Lung (tissue), 12 donors: ENCODE data around the gene PCSK5. TPM values are rescaled to one million over a fixed set of nuclear protein-coding genes. Genes with fewer than 3 reads are reported as not detected.

Experiments
- ATAC-seq: fragments of 200-7000 bp; cut with Tn5 transposase; one replicate; pipeline ENCODE4 v1.9.1; 2020; ENCODE audit warnings: moderate number of reproducible peaks; ENCODE audit not compliant: insufficient read depth, low FRiP score
- DNase-seq, 3 donors: peaks; one replicate each; pipeline ENCODE4 v3.0.0-alpha.2; 2013 to 2017
- H3K27ac ChIP-seq, 2 donors: one replicate each; pipeline ENCODE4 v1.5.1; 2013; ENCODE audit warnings: mild to moderate bottlenecking in 2 of 2, moderate library complexity in 2 of 2, control low read depth in 1 of 2, inconsistent platforms in 1 of 2, low read depth in 1 of 2, low read length in 1 of 2
- H3K27me3 ChIP-seq, 3 donors: one replicate each; pipeline ENCODE4 v1.5.1; 2013; ENCODE audit warnings: low read length in 2 of 3; ENCODE audit not compliant: control insufficient read depth in 3 of 3, insufficient read depth in 3 of 3
- H3K36me3 ChIP-seq, 4 donors: one replicate each; pipeline ENCODE4 v1.5.1; 2013; ENCODE audit warnings: low read length in 4 of 4, mild to moderate bottlenecking in 1 of 4, moderate library complexity in 1 of 4; ENCODE audit not compliant: control insufficient read depth in 4 of 4, insufficient read depth in 4 of 4
- H3K4me1 ChIP-seq, 5 donors: one replicate each; pipeline ENCODE4 v1.5.1; 2013; ENCODE audit warnings: low read length in 5 of 5, mild to moderate bottlenecking in 2 of 5, moderate library complexity in 1 of 5; ENCODE audit not compliant: control insufficient read depth in 5 of 5, insufficient read depth in 5 of 5
- H3K4me3 ChIP-seq: one replicate; pipeline ENCODE4 v1.5.1; 2013; ENCODE audit warnings: mild to moderate bottlenecking, control low read depth, moderate library complexity
- H3K9ac ChIP-seq, 2 donors: one replicate each; pipeline ENCODE4 v1.5.1; 2013; ENCODE audit warnings: low read length in 2 of 2, control low read depth in 1 of 2; ENCODE audit not compliant: insufficient read depth in 1 of 2
- H3K9me3 ChIP-seq, 4 donors: one replicate each; pipeline ENCODE4 v1.5.1; 2013; ENCODE audit warnings: low read length in 3 of 4, mild to moderate bottlenecking in 1 of 4, moderate library complexity in 1 of 4; ENCODE audit not compliant: control insufficient read depth in 4 of 4, insufficient read depth in 3 of 4
- WGBS, 2 donors: extraction: QIAGEN DNeasy Blood & Tissue Kit; methylation state at CpG; one replicate each; pipeline ENCODE4 v1.1.7; 2013; 5-methylcytosine and 5-hydroxymethylcytosine counted together
- polyA plus RNA-seq, 2 donors: library from polyadenylated mRNA; stranded (reverse); fragments of 200-250 nt; gene quantifications; one replicate each; pipeline ENCODE4 v1.2.1, GENCODE V29; 2013
- total RNA-seq, 2 donors: library from RNA; depleted of rRNA in 1 of 2; stranded (reverse); fragments of >200 nt in 1 of 2; gene quantifications; one replicate each; pipeline ENCODE4 v1.2.1, GENCODE V29; 2014 to 2021
- TF ChIP-seq, protein P1 (sequence below): IDR thresholded peaks from 2 replicates; pipeline ENCODE4 v1.5.1; 2012; ENCODE audit warnings: mild to moderate bottlenecking; ENCODE audit errors: control extremely low read depth, extremely low read depth
- donor health status: control.
- donor health status: control.
- donor health status: Bipolar disorder and iron deficiency.
- donor health status: healthy.
- donor health status: DM: yes; HTN: yes; CAD: no.

PCSK5 gene
- total and polyA plus RNA-seq, 4 donors, result 1.9 to 28.2 (median 13.6) TPM

DNA sequence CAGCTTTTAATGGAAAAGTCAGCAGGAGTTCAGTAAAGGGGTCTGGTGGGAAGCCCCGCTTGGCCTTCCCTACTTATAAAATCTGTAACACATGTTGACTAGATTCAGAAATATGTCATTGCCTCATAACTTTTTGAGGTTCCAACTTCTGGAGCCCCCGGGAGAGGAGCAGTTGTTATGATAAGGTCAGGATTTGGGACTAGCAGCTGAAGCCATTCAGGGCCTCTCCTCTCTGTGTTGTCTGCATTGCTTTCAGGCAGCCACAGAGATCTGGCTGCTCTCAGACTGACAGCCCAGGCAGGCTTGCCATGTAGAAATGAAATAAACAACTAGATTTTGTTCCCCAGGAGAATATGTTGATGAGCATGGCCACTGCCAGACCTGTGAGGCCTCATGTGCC is 336.7 kb downstream of the PCSK5 start:
- ATAC-seq (no peak), DNase-seq (no peak)

GRCh38 chr9:76231001-76231400 is 340.5 kb downstream of the PCSK5 start:
- 88 to 95% methylated on average over 5 of the region's 5 CpGs for WGBS, 2 donors
- no peak for ATAC-seq
- Histone ChIP-seq H3K4me3 (no peak overlapping the region), H3K27me3 (no peaks in the 10 kb centered on the region), H3K27ac (no peak overlapping the region), H3K36me3 (no peaks in the 10 kb centered on the region), H3K9ac (no peak overlapping the region), H3K9me3 (no peaks in the 10 kb centered on the region), H3K4me1 (no peaks in the 10 kb centered on the region)
- no peak for DNase-seq
- TF ChIP-seq, protein P1, sequence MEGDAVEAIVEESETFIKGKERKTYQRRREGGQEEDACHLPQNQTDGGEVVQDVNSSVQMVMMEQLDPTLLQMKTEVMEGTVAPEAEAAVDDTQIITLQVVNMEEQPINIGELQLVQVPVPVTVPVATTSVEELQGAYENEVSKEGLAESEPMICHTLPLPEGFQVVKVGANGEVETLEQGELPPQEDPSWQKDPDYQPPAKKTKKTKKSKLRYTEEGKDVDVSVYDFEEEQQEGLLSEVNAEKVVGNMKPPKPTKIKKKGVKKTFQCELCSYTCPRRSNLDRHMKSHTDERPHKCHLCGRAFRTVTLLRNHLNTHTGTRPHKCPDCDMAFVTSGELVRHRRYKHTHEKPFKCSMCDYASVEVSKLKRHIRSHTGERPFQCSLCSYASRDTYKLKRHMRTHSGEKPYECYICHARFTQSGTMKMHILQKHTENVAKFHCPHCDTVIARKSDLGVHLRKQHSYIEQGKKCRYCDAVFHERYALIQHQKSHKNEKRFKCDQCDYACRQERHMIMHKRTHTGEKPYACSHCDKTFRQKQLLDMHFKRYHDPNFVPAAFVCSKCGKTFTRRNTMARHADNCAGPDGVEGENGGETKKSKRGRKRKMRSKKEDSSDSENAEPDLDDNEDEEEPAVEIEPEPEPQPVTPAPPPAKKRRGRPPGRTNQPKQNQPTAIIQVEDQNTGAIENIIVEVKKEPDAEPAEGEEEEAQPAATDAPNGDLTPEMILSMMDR, result no peak

More for the DNA sequence above, 336.7 kb downstream of the PCSK5 start:
- 88 to 93% methylated on average over 2 of the region's 2 CpGs for WGBS, 2 donors
- TF ChIP-seq, protein P1, result no peak
- peaks cover 0 to 5% (median 0%) of the 10 kb centered on the region in 5 donors for H3K4me1 ChIP-seq
- no peaks in the 10 kb centered on the region for H3K9me3 ChIP-seq
- no peak overlapping the region for H3K9ac ChIP-seq
- H3K36me3 ChIP-seq, result no peaks in the 10 kb centered on the region
- no peak overlapping the region for H3K27ac ChIP-seq
- no peaks in the 10 kb centered on the region for H3K27me3 ChIP-seq
- H3K4me3 ChIP-seq, result no peak overlapping the region

GRCh38 chr9:76232861-76233489 is 342.5 kb downstream of the PCSK5 start:
- TF ChIP-seq, protein P1, result no peak
- H3K4me1 ChIP-seq, result no peaks in the 10 kb centered on the region
- H3K27ac ChIP-seq, result no peak overlapping the region
- no peak overlapping the region for H3K4me3 ChIP-seq
- no peak for ATAC-seq
- WGBS, 2 donors, result 88 to 91% methylated on average over 7 of the region's 7 CpGs
- H3K9ac ChIP-seq, result no peak overlapping the region
- H3K27me3 ChIP-seq, result no peaks in the 10 kb centered on the region
- DNase-seq, result no peak
- H3K9me3 ChIP-seq, result no peaks in the 10 kb centered on the region
- no peaks in the 10 kb centered on the region for H3K36me3 ChIP-seq

DNA sequence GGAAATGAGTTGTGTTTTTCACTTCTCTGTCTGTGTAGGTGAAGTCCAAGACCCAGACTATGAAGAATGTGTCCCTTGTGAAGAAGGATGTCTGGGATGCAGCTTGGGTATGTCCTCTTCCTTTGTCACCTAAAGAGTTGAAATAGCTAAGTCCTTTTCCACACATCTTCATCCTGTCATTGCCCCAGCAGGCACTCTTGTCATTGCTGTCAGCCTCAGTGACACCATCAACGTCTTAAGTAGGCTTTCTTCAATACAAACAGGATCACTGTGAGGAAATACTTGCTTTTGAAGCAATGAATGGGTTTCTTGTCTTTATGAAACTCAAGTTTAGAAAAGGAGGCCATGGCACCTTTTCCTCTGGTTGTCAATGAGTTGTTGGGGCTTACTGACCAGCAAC is 350.1 kb downstream of the PCSK5 start:
- DNase-seq, result no peak
- TF ChIP-seq, protein P1, result no peak
- Histone ChIP-seq H3K36me3 (no peaks in the 10 kb centered on the region), H3K4me1 (no peaks in the 10 kb centered on the region), H3K4me3 (no peak overlapping the region), H3K27ac (no peak overlapping the region), H3K27me3 (no peaks in the 10 kb centered on the region), H3K9me3 (no peaks in the 10 kb centered on the region), H3K9ac (no peak overlapping the region)
- no peak for ATAC-seq
- 61 to 71% methylated on average over 1 of the region's 1 CpG for WGBS, 2 donors
